ENCODE data around the gene FUOM. TPM values are rescaled to one million over a fixed set of nuclear protein-coding genes. Genes with fewer than 3 reads are reported as not detected.

Gene FUOM
- total and polyA plus RNA-seq, 2 experiments from 2014 or later = 30.8 to 33.9 TPM

DNA sequence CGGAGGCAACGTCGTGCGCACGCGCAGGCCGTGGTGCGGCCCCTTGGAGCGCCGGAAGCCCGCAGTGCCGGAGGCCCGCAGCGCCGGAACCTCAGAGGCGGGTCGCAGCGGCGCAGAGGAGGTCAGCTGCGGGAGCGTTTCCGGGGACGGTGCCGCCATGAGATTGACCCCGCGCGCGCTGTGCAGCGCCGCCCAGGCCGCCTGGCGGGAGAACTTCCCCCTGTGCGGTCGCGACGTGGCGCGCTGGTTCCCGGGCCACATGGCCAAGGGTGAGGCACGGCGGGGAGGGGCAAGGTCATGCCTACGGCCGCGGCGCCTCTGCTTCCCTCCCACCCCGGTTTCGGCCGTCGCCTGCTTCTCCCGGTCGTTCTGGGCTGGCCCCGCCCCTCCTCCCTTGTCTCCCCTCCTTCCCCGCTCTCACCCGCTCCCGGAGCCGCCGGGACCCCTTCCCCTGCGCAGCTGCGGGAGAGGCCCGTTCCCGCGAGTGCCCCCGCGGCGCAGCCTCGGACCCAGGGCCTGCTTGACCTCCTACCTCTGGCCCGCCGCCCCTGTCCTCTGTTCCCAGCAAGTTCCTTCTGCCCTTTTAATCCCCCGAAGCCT lies 36.3 kb upstream of the FUOM start, which contains the start of gene MTG1:
MTG1 (plus strand) TSS at position 94 of the 600 bp plus-strand sequence; CDS start at position 158, 64 bp downstream.
- peak within 1 kb of the TSS; percentile 100 for H3K4me3 ChIP-seq
- H3K27me3 ChIP-seq (ENCODE audit: insufficient read depth) = no peaks in the 10 kb centered on the region
- TF ChIP-seq, protein P1, sequence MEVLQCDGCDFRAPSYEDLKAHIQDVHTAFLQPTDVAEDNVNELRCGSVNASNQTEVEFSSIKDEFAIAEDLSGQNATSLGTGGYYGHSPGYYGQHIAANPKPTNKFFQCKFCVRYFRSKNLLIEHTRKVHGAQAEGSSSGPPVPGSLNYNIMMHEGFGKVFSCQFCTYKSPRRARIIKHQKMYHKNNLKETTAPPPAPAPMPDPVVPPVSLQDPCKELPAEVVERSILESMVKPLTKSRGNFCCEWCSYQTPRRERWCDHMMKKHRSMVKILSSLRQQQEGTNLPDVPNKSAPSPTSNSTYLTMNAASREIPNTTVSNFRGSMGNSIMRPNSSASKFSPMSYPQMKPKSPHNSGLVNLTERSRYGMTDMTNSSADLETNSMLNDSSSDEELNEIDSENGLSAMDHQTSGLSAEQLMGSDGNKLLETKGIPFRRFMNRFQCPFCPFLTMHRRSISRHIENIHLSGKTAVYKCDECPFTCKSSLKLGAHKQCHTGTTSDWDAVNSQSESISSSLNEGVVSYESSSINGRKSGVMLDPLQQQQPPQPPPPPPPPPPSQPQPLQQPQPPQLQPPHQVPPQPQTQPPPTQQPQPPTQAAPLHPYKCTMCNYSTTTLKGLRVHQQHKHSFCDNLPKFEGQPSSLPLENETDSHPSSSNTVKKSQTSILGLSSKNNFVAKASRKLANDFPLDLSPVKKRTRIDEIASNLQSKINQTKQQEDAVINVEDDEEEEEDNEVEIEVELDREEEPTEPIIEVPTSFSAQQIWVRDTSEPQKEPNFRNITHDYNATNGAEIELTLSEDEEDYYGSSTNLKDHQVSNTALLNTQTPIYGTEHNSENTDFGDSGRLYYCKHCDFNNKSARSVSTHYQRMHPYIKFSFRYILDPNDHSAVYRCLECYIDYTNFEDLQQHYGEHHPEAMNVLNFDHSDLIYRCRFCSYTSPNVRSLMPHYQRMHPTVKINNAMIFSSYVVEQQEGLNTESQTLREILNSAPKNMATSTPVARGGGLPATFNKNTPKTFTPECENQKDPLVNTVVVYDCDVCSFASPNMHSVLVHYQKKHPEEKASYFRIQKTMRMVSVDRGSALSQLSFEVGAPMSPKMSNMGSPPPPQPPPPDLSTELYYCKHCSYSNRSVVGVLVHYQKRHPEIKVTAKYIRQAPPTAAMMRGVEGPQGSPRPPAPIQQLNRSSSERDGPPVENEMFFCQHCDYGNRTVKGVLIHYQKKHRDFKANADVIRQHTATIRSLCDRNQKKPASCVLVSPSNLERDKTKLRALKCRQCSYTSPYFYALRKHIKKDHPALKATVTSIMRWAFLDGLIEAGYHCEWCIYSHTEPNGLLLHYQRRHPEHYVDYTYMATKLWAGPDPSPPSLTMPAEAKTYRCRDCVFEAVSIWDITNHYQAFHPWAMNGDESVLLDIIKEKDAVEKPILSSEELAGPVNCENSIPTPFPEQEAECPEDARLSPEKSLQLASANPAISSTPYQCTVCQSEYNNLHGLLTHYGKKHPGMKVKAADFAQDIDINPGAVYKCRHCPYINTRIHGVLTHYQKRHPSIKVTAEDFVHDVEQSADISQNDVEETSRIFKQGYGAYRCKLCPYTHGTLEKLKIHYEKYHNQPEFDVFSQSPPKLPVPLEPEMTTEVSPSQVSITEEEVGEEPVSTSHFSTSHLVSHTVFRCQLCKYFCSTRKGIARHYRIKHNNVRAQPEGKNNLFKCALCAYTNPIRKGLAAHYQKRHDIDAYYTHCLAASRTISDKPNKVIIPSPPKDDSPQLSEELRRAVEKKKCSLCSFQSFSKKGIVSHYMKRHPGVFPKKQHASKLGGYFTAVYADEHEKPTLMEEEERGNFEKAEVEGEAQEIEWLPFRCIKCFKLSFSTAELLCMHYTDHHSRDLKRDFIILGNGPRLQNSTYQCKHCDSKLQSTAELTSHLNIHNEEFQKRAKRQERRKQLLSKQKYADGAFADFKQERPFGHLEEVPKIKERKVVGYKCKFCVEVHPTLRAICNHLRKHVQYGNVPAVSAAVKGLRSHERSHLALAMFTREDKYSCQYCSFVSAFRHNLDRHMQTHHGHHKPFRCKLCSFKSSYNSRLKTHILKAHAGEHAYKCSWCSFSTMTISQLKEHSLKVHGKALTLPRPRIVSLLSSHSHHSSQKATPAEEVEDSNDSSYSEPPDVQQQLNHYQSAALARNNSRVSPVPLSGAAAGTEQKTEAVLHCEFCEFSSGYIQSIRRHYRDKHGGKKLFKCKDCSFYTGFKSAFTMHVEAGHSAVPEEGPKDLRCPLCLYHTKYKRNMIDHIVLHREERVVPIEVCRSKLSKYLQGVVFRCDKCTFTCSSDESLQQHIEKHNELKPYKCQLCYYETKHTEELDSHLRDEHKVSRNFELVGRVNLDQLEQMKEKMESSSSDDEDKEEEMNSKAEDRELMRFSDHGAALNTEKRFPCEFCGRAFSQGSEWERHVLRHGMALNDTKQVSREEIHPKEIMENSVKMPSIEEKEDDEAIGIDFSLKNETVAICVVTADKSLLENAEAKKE (CRISPR knock-in tag; IDR thresholded peaks at IDR 0.05) = no peak
- TF ChIP-seq, protein P2, sequence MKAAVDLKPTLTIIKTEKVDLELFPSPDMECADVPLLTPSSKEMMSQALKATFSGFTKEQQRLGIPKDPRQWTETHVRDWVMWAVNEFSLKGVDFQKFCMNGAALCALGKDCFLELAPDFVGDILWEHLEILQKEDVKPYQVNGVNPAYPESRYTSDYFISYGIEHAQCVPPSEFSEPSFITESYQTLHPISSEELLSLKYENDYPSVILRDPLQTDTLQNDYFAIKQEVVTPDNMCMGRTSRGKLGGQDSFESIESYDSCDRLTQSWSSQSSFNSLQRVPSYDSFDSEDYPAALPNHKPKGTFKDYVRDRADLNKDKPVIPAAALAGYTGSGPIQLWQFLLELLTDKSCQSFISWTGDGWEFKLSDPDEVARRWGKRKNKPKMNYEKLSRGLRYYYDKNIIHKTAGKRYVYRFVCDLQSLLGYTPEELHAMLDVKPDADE (IDR thresholded peaks at IDR 0.05) = peak; percentile 88
- TF ChIP-seq CREB1 (CRISPR knock-in tag; IDR thresholded peaks at IDR 0.05; ENCODE audit: low read depth) (peak; percentile 75), ZNF114 (CRISPR knock-in tag; IDR thresholded peaks at IDR 0.05) (no peak), POLR2AphosphoS5 (IDR thresholded peaks at IDR 0.05; ENCODE audit: low read depth) (peak; percentile 95), CTCF (conservative IDR thresholded peaks at IDR 0.05; ENCODE audit: low read depth in 2 of 2) (0 out of 4 replicates have a peak, but pooled peaks of 1 of the 2 experiments have one; percentile 9)
- H2AFZ ChIP-seq = peak within 1 kb of the TSS; percentile 95
- Mint-ChIP-seq H3K27me3 (ENCODE audit: insufficient read depth, low read depth, poor library complexity) (peaks cover 4% of the 10 kb centered on the region), H3K9me3 (no peaks in the 10 kb centered on the region), H3K4me3 (peak within 1 kb of the TSS; percentile 95), H3K27ac (peak within 1 kb of the TSS; percentile 82), H3K4me1 (peaks cover 9% of the 10 kb centered on the region), H3K36me3 (ENCODE audit: low read depth) (peaks cover 38% of the 10 kb centered on the region)
- H3K9me2 ChIP-seq (ENCODE audit: insufficient read depth) = no peaks in the 10 kb centered on the region
- peaks cover 5% of the 10 kb centered on the region; the same call in 1 of the 2 replicates for H4K20me1 ChIP-seq (replicated peaks; ENCODE audit: insufficient read depth)
- no peaks in the 10 kb centered on the region for H3K4me1 ChIP-seq (ENCODE audit: insufficient read depth)
- H3K27ac ChIP-seq (ENCODE audit: low read depth) = peak within 1 kb of the TSS; percentile 91
- peaks cover 43% of the 10 kb centered on the region for H3K79me2 ChIP-seq (replicated peaks; ENCODE audit: insufficient read depth)
- DNase-seq (ENCODE audit: low spot score) (peak; percentile 97), ATAC-seq (peak; percentile 97)
- peaks cover 10% of the 10 kb centered on the region for H3K36me3 ChIP-seq (ENCODE audit: insufficient read depth)
- peak within 1 kb of the TSS; percentile 99 for H3K4me2 ChIP-seq
- H3F3A ChIP-seq (replicated peaks; ENCODE audit: low read depth) = 0 out of 2 replicates have a peak, but pooled peaks cover 3% of the 10 kb centered on the region

Data from GM23338 (cell line).